ENCODE data around the gene NISCH.

The NISCH gene

DNA sequence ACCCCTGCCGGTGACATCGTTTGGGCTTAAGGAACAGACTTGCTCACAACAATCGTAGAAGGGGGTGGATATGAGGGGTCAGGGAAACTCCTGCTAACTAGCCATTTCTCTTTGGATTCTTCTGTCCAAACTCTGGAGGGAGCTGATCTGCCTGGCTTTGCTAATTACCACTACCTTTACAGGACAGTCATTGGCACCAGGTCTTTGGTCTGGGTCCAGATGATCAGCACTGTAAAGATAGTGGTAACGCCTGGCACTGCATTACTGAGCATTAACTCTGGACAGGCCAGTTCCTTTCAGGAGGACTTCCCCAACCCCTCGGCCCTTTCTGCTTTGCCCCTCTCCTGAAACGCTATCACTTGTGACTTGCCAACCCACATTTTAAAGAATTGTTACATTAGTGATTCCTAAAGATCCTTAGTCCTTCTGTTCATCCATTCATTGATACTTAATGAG is 81.8 kb downstream of the NISCH start:
- no peak for DNase-seq (ENCODE audit: low read depth)

DNA sequence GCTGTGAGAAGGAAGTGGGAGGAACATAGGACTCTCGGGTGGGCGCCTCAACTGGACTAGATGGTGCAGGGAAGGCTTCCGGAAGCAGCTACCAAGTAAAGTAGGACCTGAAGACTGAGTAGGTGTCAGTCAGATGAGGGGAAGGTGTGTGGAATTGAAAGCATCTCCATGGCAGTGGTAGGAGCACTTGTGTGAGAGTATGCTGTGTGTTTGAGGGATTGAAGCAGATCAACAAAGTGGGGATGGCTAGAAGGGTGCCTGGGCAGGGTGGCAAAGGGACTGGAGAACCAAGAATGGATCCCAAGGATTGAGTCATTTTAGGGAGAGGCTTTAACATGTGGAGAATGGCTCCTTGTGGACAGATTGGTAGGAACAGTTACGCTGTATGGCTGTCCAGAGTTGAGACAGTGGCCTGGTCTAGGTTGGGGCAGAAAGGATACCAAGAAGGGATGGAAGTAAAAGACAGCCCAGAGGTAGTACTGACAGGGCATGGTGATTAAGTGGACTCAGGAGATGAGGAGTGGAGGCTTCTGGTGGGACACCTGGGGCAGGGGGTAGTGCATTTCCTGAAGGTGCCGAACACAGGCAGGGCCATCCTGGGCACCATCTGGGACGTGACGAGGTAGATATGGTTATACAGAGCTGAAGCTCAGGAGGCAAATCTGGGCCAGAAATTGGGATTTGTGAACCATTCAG is 82.5 kb downstream of the NISCH start:
- no peak for DNase-seq (ENCODE audit: low read depth)

DNA sequence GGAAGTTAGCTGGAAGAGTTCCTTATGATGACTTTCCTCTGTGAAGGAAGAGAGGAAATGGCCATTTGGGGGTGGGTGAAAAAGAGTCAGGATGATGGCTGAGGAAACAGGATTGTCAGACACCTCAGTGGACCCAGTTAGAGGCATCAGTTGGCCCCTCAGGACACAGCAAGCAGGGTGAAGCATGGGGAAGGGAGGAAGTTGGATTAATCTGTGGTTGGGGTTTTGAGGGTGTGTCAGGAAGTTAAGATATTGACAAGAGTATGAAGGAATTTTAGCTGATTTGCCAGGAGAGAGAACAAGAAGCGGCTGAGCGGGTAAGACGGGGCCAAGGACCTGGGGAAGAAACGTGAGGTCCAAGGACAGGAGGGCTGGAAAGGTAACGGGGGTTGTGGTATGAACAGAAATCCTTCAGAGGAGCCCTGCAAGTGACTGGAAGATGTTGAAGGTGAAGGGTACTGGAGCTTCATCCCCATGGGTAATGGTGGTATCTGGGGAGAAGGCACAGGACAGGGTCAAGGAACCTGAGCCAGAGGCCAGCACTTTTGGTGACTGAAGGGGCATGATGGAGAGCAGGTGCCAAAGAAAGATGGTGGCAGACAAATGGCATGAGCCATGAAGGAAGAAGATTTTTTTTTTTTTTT is 83.7 kb downstream of the NISCH start:
- DNase-seq (ENCODE audit: low read depth): no peak

DNA sequence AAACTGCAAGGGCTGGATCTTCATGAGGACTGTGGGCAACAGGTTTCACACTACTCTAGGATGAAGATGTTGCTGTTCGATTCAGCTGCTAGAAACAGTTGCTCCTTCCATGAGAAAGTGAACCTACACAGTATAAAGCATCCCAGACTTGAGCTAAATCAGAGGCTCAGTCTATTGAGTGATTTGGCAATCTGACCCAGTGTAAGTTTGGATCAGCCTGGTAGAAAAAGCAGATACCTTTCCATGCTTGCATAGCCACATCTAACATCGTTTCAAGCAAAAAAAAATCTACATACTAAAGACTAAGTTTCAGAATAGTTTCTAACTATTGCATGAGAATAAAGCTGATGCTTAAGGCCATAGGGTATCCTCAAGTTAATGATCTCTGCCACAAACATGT is 85.6 kb downstream of the NISCH start:
- DNase-seq (ENCODE audit: low read depth): no peak
